AG04449 (cell line): Measurements from ENCODE around the gene APOE.

Experiments used
- CTCF ChIA-PET: fragments of 350-600 bp; formaldehyde crosslinking; extraction: SDS; loops from one replicate; lab custom pipeline; 2021; ENCODE audit warnings: antibody characterized with exemption; lab: Yijun Ruan, JAX
- POLR2A ChIA-PET: fragments of 400-600, 350-600 bp; formaldehyde crosslinking; extraction: SDS; loops from one replicate; lab custom pipeline; 2020; ENCODE audit warnings: antibody characterized with exemption, inconsistent platforms; lab: Yijun Ruan, JAX
- DNase-seq: peaks from one replicate; pipeline ENCODE4 v3.0.0-alpha.2; 2010; ENCODE audit warnings: low read depth, low spot score
- H3K4me3 ChIP-seq: 2 replicates; pipeline ENCODE4 v1.5.1; 2011; ENCODE audit warnings: low read depth, mild to moderate bottlenecking, control low read depth, low read length
- TF ChIP-seq, protein P1 (sequence below): IDR thresholded peaks from one replicate; pipeline ENCODE4 v1.5.1; 2011; ENCODE audit warnings: mild to moderate bottlenecking, moderate library complexity, low read length, control low read depth, inconsistent platforms; ENCODE audit not compliant: insufficient read depth; ENCODE audit errors: missing control alignments

Gene APOE

DNA sequence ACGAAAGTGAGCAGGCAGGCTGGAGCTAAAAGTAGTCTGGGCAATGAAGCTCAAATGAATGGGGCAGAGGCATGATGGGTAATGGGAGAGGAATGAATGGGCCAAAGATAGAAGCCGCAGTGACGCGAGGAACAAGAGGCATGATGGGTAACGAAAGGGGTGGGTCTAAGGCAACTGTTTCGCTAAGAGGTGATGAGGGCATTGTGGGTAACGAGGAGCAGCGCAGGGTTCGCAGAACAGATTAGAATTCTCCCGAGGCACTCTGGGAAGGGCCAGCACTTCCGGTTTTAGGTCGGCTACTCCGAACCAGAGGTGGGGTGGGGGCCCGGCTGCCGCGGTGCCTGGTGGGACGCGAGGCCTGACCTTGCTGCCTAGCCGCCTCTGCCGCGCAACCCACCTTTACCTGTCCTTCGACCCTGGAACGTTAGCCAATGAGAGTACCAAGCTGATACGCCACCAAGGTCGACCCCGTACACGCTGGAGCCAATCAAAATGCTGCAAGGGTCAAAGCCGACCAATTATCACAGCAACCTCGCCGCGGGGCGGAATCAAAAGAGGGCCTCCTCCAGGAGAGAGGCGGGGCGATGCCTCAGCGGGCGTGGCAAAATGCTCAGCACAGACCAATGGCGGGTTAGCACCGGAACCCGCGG lies 15.1 kb upstream of the APOE start:
- TF ChIP-seq, protein P1, sequence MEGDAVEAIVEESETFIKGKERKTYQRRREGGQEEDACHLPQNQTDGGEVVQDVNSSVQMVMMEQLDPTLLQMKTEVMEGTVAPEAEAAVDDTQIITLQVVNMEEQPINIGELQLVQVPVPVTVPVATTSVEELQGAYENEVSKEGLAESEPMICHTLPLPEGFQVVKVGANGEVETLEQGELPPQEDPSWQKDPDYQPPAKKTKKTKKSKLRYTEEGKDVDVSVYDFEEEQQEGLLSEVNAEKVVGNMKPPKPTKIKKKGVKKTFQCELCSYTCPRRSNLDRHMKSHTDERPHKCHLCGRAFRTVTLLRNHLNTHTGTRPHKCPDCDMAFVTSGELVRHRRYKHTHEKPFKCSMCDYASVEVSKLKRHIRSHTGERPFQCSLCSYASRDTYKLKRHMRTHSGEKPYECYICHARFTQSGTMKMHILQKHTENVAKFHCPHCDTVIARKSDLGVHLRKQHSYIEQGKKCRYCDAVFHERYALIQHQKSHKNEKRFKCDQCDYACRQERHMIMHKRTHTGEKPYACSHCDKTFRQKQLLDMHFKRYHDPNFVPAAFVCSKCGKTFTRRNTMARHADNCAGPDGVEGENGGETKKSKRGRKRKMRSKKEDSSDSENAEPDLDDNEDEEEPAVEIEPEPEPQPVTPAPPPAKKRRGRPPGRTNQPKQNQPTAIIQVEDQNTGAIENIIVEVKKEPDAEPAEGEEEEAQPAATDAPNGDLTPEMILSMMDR, result no peak
- CTCF ChIA-PET, result interaction anchor here (1.1 to 2.8 kb wide), 4 partner anchors 13 to 62 kb away, joined by 3 to 22 read pairs (median 4); no protein-coding TSS in a partner anchor

GRCh38 chr19:44891016-44891882 lies 14.3 kb upstream of the APOE start, which contains the start of gene TOMM40:
Gene TOMM40 (plus strand): TSS chr19:44891254. CDS start chr19:44891416, 162 bp downstream.
- CTCF ChIA-PET, result interaction anchor here (1.0 to 2.8 kb wide), 2 partner anchors 12 to 19 kb away, joined by 3 to 22 read pairs; no protein-coding TSS in a partner anchor
- DNase-seq, result no peak
- TF ChIP-seq, protein P1, result no peak
- POLR2A ChIA-PET, result interaction anchor here (1.1 to 1.6 kb wide), 3 partner anchors 15 to 206 kb away, joined by 3 to 4 read pairs (median 4); partner anchors contain the start of genes APOE and CLPTM1
- peak within 1 kb of the TSS; percentile 73 for H3K4me3 ChIP-seq

More for the DNA sequence above, 15.1 kb upstream of the APOE start:
- H3K4me3 ChIP-seq, result peak overlapping the region; percentile 68
- DNase-seq, result peak; percentile 98
- POLR2A ChIA-PET, result interaction anchor here (0.7 to 1.6 kb wide), 5 partner anchors 16 to 207 kb away, joined by 3 to 4 read pairs (median 3); partner anchors contain the start of genes APOE and NECTIN2

GRCh38 chr19:44892932-44893331 lies 12.7 kb upstream of the APOE start:
- POLR2A ChIA-PET, result interaction anchor here (1.1 kb wide), 1 partner anchor 62 kb away, joined by 4 read pairs; the partner anchor contains the start of gene CLPTM1
- DNase-seq, result no peak
- H3K4me3 ChIP-seq, result no peak overlapping the region
- CTCF ChIA-PET, result interaction anchor here (0.8 to 2.8 kb wide), 2 partner anchors 10 to 315 kb away, joined by 3 to 22 read pairs; no protein-coding TSS in a partner anchor
- TF ChIP-seq, protein P1, result no peak

GRCh38 chr19:44893332-44894051 lies 12.1 kb upstream of the APOE start:
- H3K4me3 ChIP-seq, result no peak overlapping the region
- ChIA-PET POLR2A (no interaction called here), CTCF (interaction anchor here (2.8 kb wide), 1 partner anchor 10 kb away, joined by 22 read pairs; no protein-coding TSS in a partner anchor)
- TF ChIP-seq, protein P1, result no peak
- DNase-seq, result no peak

- CTCF ChIA-PET, result interaction anchor here (1.9 kb wide), 1 partner anchor 10 kb away, joined by 17 read pairs; no protein-coding TSS in a partner anchor
- no peak overlapping the region for H3K4me3 ChIP-seq
- DNase-seq, result no peak
- TF ChIP-seq, protein P1, result no peak
- POLR2A ChIA-PET, result no interaction called here
Measured at GRCh38 chr19:44894052-44894400, 11.6 kb upstream of the APOE start.
